ENCODE data around the gene PIGV.

PIGV gene

GRCh38 chr1:26787706-26788514 lies at the start of gene PIGV:
TSS of gene PIGV (plus strand) at chr1:26787950. CDS start at chr1:26790816, 2,866 bp downstream.
- DNase-seq, result no peak

GRCh38 chr1:26739329-26739914 lies 48.3 kb upstream of the PIGV start:
- no peak for DNase-seq

- no peak for DNase-seq
Observed at GRCh38 chr1:26740023-26740634, 47.6 kb upstream of the PIGV start.

GRCh38 chr1:26740952-26741351 lies 46.8 kb upstream of the PIGV start:
- DNase-seq, result no peak

- DNase-seq, result no peak
Observed at GRCh38 chr1:26743426-26744059, 44.2 kb upstream of the PIGV start.

GRCh38 chr1:26744075-26744959 lies 43.4 kb upstream of the PIGV start:
- DNase-seq, result no peak

GRCh38 chr1:26745191-26745590 lies 42.6 kb upstream of the PIGV start:
- DNase-seq, result no peak

- DNase-seq, result no peak
Observed at GRCh38 chr1:26747048-26747447, 40.7 kb upstream of the PIGV start.

- no peak for DNase-seq
Observed at GRCh38 chr1:26748351-26748750, 39.4 kb upstream of the PIGV start.

- DNase-seq, result no peak
Observed at GRCh38 chr1:26749458-26749857, 38.3 kb upstream of the PIGV start.

- no peak for DNase-seq
Observed at GRCh38 chr1:26750428-26750827, 37.3 kb upstream of the PIGV start.

- DNase-seq, result no peak
Observed at GRCh38 chr1:26752519-26752918, 35.2 kb upstream of the PIGV start.

GRCh38 chr1:26754086-26754874 lies 33.5 kb upstream of the PIGV start:
- no peak for DNase-seq

GRCh38 chr1:26758358-26758757 lies 29.4 kb upstream of the PIGV start:
- no peak for DNase-seq

- no peak for DNase-seq
Observed at GRCh38 chr1:26759531-26759930, 28.2 kb upstream of the PIGV start.

- no peak for DNase-seq
Observed at GRCh38 chr1:26761217-26761616, 26.5 kb upstream of the PIGV start.

- DNase-seq, result no peak
Observed at GRCh38 chr1:26767714-26768113, 20.0 kb upstream of the PIGV start.

GRCh38 chr1:26768755-26769154 lies 19.0 kb upstream of the PIGV start:
- no peak for DNase-seq

- DNase-seq, result no peak
Observed at GRCh38 chr1:26771285-26771642, 16.5 kb upstream of the PIGV start.

GRCh38 chr1:26771643-26772321 lies 16.0 kb upstream of the PIGV start:
- DNase-seq, result no peak

GRCh38 chr1:26772687-26773086 lies 15.1 kb upstream of the PIGV start:
- no peak for DNase-seq
